Central memory CD8-positive, alpha-beta T cell (primary cell): Measurements from ENCODE around the gene CLCN1.
A peak's percentile ranks its signal among the peaks of the same experiment; 100 is the strongest.

Source experiments
- ATAC-seq: fragments of 150-1000 bp; cut with Tn5 transposase; replicated peaks from 2 replicates; pipeline ENCODE4 v1.10.0; 2022; ENCODE audit warnings: mild to moderate bottlenecking, moderate FRiP score, moderate number of reproducible peaks; ENCODE audit not compliant: poor library complexity, severe bottlenecking; ENCODE audit errors: extremely low read depth
- DNase-seq, 2 donors: peaks; one replicate each; pipeline ENCODE4 v3.0.0; 2021; ENCODE audit warnings: low spot score in 2 of 2
- H3K27ac Mint-ChIP-seq: one replicate; pipeline ENCODE4 v1.8.0; 2022; ENCODE audit warnings: low read depth, mild to moderate bottlenecking, moderate library complexity, mixed read lengths
- H3K27me3 Mint-ChIP-seq: one replicate; pipeline ENCODE4 v1.8.0; 2022; ENCODE audit warnings: mixed read lengths
- H3K36me3 Mint-ChIP-seq: one replicate; pipeline ENCODE4 v1.8.0; 2022; ENCODE audit warnings: mild to moderate bottlenecking, moderate library complexity, mixed read lengths; ENCODE audit not compliant: insufficient read depth
- H3K4me1 Mint-ChIP-seq: one replicate; pipeline ENCODE4 v1.8.0; 2022; ENCODE audit warnings: mixed read lengths
- H3K4me3 Mint-ChIP-seq: one replicate; pipeline ENCODE4 v1.8.0; 2022; ENCODE audit warnings: mild to moderate bottlenecking, moderate library complexity, mixed read lengths
- H3K9me3 Mint-ChIP-seq: one replicate; pipeline ENCODE4 v1.8.0; 2022; ENCODE audit warnings: mixed read lengths

Gene CLCN1

DNA sequence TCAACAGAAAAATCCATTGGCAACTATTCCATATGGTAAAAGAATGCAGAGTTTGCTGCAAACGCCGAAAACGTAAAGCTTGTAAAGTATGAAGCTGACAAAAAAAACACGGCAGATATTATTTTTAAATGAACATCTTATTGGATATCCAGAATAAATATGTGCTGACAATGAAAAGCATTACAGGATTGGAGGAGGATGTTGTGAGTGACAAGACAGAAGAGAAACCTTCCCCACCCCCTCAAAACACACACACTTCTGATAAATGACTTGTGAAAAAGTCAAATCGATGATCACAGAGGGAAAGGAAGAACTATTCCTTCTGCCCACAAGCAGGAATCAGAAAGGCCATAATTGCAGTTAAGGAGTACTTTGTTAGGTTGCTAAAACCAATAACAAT is 32.0 kb downstream of the CLCN1 start:
- H3K27me3 Mint-ChIP-seq = peaks cover 6% of the 10 kb centered on the region

GRCh38 chr7:143351060-143351459 is 35.1 kb downstream of the CLCN1 start:
- no peak for DNase-seq
- Mint-ChIP-seq H3K4me3 (no peak overlapping the region), H3K36me3 (no peaks in the 10 kb centered on the region), H3K27ac (no peak overlapping the region), H3K9me3 (no peaks in the 10 kb centered on the region), H3K27me3 (no peaks in the 10 kb centered on the region), H3K4me1 (peaks cover 7% of the 10 kb centered on the region)
- no peak for ATAC-seq

More for the DNA sequence above, 32.0 kb downstream of the CLCN1 start:
- Mint-ChIP-seq H3K27ac (no peak overlapping the region), H3K36me3 (no peaks in the 10 kb centered on the region), H3K4me1 (peaks cover 8% of the 10 kb centered on the region), H3K4me3 (no peak overlapping the region), H3K9me3 (no peaks in the 10 kb centered on the region)
- no peak for ATAC-seq
- DNase-seq = no peak

GRCh38 chr7:143351574-143351973 is 35.7 kb downstream of the CLCN1 start:
- H3K27ac Mint-ChIP-seq = no peak overlapping the region
- no peak for DNase-seq
- H3K4me3 Mint-ChIP-seq = no peak overlapping the region
- H3K27me3 Mint-ChIP-seq = no peaks in the 10 kb centered on the region
- no peaks in the 10 kb centered on the region for H3K36me3 Mint-ChIP-seq
- H3K4me1 Mint-ChIP-seq = peaks cover 7% of the 10 kb centered on the region
- no peaks in the 10 kb centered on the region for H3K9me3 Mint-ChIP-seq
- no peak for ATAC-seq

DNA sequence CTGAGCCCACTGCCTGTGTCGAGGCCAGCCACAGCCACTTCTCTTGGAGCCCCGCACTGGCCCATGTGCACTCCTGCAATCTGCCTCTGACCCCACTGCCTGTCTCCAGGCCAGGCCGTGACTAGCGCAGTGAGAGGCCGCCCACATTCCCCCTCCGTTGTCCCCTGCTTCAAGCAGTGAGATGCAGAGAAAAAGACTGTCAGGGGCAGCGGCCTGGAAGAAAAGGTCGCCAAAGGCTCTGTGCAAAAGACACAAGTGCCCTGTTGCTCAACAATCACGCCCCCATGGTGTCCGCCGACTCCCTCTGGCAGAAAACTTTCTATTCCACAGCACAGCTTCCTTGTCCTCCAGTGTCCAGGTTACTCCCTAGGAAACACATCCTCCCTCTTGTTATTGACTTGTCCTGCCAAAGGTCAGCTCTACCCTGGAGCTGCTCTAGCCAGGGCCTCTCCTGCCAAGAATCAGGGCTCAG is 36.7 kb downstream of the CLCN1 start:
- ATAC-seq (no peak), DNase-seq (no peak)
- no peaks in the 10 kb centered on the region for H3K27me3 Mint-ChIP-seq
- no peak overlapping the region for H3K27ac Mint-ChIP-seq
- H3K4me3 Mint-ChIP-seq = no peak overlapping the region
- H3K9me3 Mint-ChIP-seq = no peaks in the 10 kb centered on the region
- peaks cover 7% of the 10 kb centered on the region for H3K4me1 Mint-ChIP-seq
- H3K36me3 Mint-ChIP-seq = no peaks in the 10 kb centered on the region

DNA sequence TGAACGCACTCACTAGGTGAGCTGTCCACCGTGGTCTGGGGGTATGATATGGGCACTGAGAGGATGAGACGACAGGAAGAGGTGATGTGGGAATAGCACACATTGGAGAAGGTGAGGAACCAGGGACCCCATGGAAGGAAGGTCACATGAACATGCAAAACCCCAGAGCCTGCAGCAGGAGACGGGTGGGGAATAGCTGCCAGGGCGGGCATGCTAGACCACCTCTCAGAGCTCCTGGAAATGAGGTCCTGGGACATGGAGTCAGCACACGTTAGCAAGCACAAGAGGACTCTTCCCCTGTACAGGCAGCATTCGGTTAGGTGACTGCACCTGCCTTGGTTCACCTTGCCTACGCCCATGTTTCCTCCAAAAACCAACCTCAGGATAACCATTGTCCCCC is 38.5 kb downstream of the CLCN1 start:
- peaks cover 7% of the 10 kb centered on the region for H3K4me1 Mint-ChIP-seq
- H3K27ac Mint-ChIP-seq = no peak overlapping the region
- H3K36me3 Mint-ChIP-seq = no peaks in the 10 kb centered on the region
- DNase-seq = no peak
- no peak for ATAC-seq
- H3K27me3 Mint-ChIP-seq = no peaks in the 10 kb centered on the region
- H3K9me3 Mint-ChIP-seq = no peaks in the 10 kb centered on the region
- no peak overlapping the region for H3K4me3 Mint-ChIP-seq

DNA sequence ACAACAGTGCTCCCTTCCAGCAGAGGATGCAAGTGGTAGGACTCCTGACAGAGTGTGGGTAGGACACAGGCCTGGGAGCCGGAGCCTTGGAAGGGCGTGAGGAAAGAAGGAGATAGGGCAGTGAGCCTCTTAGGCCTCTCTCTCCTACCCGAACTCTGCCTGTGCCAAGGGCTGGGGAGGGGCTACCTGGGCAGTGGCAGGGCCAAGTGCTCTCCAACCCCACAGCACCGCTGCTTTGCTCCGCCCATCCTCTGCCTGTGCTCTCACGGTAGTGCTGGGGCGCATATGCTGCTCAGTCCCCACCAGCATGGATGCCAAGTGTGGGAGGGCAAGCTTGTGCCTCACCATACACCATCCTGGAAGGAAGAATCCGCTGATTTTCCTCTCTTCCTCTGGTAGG is 39.1 kb downstream of the CLCN1 start:
- ATAC-seq = no peak
- Mint-ChIP-seq H3K4me1 (peaks cover 7% of the 10 kb centered on the region), H3K4me3 (no peak overlapping the region)

DNA sequence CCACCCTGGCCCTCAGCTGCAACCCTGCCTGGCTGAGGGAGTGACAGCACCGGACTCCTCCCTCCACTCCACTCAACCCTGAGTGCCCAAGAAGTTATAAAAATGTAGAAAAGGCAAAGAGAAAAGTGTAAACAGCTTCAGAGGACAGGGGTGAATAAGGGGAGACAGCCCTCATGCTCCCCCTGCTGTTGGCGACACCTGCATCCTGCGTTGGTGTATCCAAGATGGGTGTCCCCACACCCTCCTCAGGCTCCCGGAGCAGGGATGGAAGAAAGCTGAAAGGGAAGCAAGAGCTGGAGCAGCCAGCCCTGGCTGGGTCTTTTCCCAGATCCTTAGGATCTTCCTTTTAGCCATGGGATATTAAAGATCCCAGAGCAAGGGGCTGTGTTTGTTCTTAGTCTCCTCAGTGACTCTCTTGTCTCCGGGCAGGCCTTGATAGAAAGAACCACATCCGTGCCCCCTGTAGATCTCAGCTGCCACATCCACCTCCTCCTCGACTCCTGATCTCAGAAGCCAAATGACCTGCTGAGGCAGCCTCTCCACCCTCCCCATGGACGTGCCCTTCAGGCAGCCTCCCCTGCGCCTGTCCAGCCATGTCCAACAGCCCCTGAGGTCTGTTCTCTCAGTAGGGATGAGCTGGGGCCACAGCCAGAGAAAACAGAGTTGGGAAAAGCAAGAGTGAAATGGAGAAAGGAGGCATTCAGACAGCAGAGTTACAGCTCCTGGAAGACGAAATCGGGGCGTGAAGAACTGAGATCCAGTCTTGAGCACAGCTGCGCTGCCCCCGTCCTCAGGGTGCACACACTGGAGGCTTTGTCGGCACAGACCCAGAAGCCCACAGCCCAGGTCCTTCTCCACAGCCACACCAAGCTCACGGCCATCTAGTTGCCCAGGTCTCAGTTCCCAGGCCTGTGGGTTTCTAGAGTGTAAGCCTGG is 39.8 kb downstream of the CLCN1 start:
- ATAC-seq = no peak
- H3K9me3 Mint-ChIP-seq = no peaks in the 10 kb centered on the region
- no peak overlapping the region for H3K27ac Mint-ChIP-seq
- peaks cover 13% of the 10 kb centered on the region for H3K4me1 Mint-ChIP-seq
- H3K4me3 Mint-ChIP-seq = no peak overlapping the region
- H3K36me3 Mint-ChIP-seq = peaks cover 2% of the 10 kb centered on the region
- no peak for DNase-seq
- H3K27me3 Mint-ChIP-seq = no peaks in the 10 kb centered on the region

More for the DNA sequence above, 39.1 kb downstream of the CLCN1 start:
- Mint-ChIP-seq H3K27me3 (no peaks in the 10 kb centered on the region), H3K9me3 (no peaks in the 10 kb centered on the region), H3K27ac (no peak overlapping the region), H3K36me3 (no peaks in the 10 kb centered on the region)
- DNase-seq = no peak

DNA sequence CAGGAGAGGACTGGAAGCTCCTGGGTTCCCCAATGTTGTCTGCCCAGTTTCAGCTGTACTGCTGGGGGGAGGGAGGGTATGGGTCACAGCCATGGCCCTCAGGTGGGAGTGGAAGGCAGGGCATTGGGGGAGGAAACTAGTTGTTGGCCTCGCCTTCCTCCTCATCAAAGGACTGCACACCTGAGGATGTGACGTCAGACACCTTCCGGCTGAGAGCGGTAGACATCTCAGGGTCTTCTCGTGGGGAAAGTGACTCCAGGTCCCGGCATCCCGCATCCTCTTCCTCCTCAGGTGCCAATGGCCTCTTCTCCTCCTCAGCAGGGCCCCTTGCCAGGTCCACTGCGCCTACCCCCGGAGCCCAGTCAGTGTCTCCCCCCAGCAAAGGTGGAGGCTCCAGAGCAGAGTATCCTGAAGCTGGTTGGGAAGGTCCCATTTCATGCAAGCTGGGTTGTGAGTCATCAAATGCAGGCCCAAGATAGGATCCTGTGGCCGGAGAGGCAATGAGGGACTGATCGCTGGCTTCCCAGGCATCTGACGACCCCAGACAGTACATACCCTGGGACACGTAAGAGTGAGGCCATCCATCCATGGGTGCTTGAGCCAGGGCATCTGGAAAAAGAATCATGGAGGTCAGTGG is 40.6 kb downstream of the CLCN1 start:
- Mint-ChIP-seq H3K9me3 (no peaks in the 10 kb centered on the region), H3K27ac (no peak overlapping the region), H3K36me3 (peaks cover 2% of the 10 kb centered on the region), H3K27me3 (no peaks in the 10 kb centered on the region), H3K4me1 (peaks cover 15% of the 10 kb centered on the region), H3K4me3 (no peak overlapping the region)
- no peak for ATAC-seq
- no peak for DNase-seq

GRCh38 chr7:143358626-143359025 is 42.7 kb downstream of the CLCN1 start:
- Mint-ChIP-seq H3K27me3 (peaks cover 7% of the 10 kb centered on the region), H3K27ac (no peak overlapping the region), H3K9me3 (no peaks in the 10 kb centered on the region), H3K36me3 (peaks cover 2% of the 10 kb centered on the region), H3K4me3 (no peak overlapping the region), H3K4me1 (peaks cover 18% of the 10 kb centered on the region)
- ATAC-seq (no peak), DNase-seq (no peak)

GRCh38 chr7:143359771-143360353 is 44.0 kb downstream of the CLCN1 start:
- ATAC-seq (no peak), DNase-seq (no peak)
- peaks cover 20% of the 10 kb centered on the region for H3K27me3 Mint-ChIP-seq
- H3K36me3 Mint-ChIP-seq = peaks cover 2% of the 10 kb centered on the region
- peak overlapping the region; percentile 59 for H3K4me3 Mint-ChIP-seq
- H3K27ac Mint-ChIP-seq = peak overlapping the region; percentile 56
- H3K9me3 Mint-ChIP-seq = no peaks in the 10 kb centered on the region
- H3K4me1 Mint-ChIP-seq = peaks cover 17% of the 10 kb centered on the region

- H3K4me3 Mint-ChIP-seq = peak overlapping the region; percentile 59
- peak overlapping the region; percentile 56 for H3K27ac Mint-ChIP-seq
- ATAC-seq = no peak
- H3K9me3 Mint-ChIP-seq = no peaks in the 10 kb centered on the region
- peaks cover 25% of the 10 kb centered on the region for H3K27me3 Mint-ChIP-seq
- H3K36me3 Mint-ChIP-seq = peaks cover 3% of the 10 kb centered on the region
- DNase-seq = no peak
- H3K4me1 Mint-ChIP-seq = peaks cover 17% of the 10 kb centered on the region
These were observed 45.1 kb downstream of the CLCN1 start for GRCh38 chr7:143360788-143361551.

DNA sequence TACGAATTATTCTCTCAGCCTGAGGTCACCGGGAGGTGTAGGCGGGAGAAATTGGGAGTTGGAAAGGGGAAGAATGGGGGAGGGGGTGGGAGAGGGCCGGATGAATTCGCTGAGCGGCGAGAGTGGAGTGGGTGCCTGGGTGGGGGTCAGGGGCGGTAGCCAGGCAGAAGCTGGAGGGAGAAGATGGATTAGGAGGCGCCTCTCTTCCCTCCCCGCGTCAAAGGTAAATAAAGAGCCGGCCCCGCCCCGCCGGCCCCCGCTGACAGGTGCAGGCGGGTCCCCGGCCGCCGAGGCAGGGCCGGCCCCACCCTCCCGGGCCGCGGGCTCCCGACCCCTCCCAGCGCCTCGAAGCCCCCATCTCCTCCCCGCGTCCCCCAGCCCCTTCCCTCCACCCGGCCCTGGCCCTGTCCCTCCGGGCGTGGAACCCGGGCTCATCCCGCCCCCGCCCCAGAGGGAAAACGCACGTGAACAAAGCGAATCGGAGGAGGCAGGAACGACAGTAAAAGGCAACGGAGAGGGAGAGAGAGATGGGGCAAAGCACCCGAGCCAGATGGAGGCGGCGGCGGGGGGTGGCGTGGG is 45.7 kb downstream of the CLCN1 start:
- Mint-ChIP-seq H3K9me3 (no peaks in the 10 kb centered on the region), H3K27me3 (peaks cover 25% of the 10 kb centered on the region)

More for the DNA sequence above, 45.7 kb downstream of the CLCN1 start:
- peak overlapping the region; percentile 76 for H3K27ac Mint-ChIP-seq
- peak overlapping the region; percentile 59 for H3K4me3 Mint-ChIP-seq
- H3K36me3 Mint-ChIP-seq = peaks cover 5% of the 10 kb centered on the region
- H3K4me1 Mint-ChIP-seq = peaks cover 17% of the 10 kb centered on the region
- ATAC-seq (peak; percentile 37), DNase-seq (no peak)
